Activated CD8-positive, alpha-beta memory T cell treated with anti-CD3 and anti-CD28 coated beads for 1 hour (primary cell): ENCODE data around the gene TAB2.

Experiments used
- DNase-seq, 2 donors: peaks; one replicate each; pipeline ENCODE4 v3.0.0-alpha.2; 2020; ENCODE audit warnings: low read depth in 1 of 2; ENCODE audit errors: extremely low read depth in 1 of 2

TAB2 gene

GRCh38 chr6:149366267-149366921 is 48.9 kb downstream of the TAB2 start:
- DNase-seq: no peak

- DNase-seq: no peak
These were observed 50.6 kb downstream of the TAB2 start for GRCh38 chr6:149368065-149368464.

GRCh38 chr6:149371154-149371553 is 53.6 kb downstream of the TAB2 start:
- DNase-seq: no peak

GRCh38 chr6:149372062-149372461 is 54.5 kb downstream of the TAB2 start:
- DNase-seq: no peak

GRCh38 chr6:149373511-149373910 is 56.0 kb downstream of the TAB2 start:
- DNase-seq: no peak

- no peak for DNase-seq
These were observed 62.5 kb downstream of the TAB2 start for GRCh38 chr6:149379977-149380376.

GRCh38 chr6:149380523-149380922 is 63.0 kb downstream of the TAB2 start:
- no peak for DNase-seq

GRCh38 chr6:149383371-149383770 is 65.9 kb downstream of the TAB2 start:
- no peak for DNase-seq

GRCh38 chr6:149384464-149384863 is 67.0 kb downstream of the TAB2 start:
- DNase-seq: no peak

GRCh38 chr6:149385998-149386646 is 68.6 kb downstream of the TAB2 start:
- DNase-seq: no peak

- no peak for DNase-seq
These were observed 70.4 kb downstream of the TAB2 start for GRCh38 chr6:149387779-149388512.

GRCh38 chr6:149389509-149390297 is 72.2 kb downstream of the TAB2 start:
- no peak for DNase-seq

GRCh38 chr6:149392093-149392492 is 74.6 kb downstream of the TAB2 start:
- DNase-seq: no peak

GRCh38 chr6:149392535-149392934 is 75.0 kb downstream of the TAB2 start:
- no peak for DNase-seq

GRCh38 chr6:149393002-149393679 is 75.6 kb downstream of the TAB2 start:
- DNase-seq: no peak

- no peak for DNase-seq
These were observed 77.7 kb downstream of the TAB2 start for GRCh38 chr6:149395185-149395584.

GRCh38 chr6:149397384-149397783 is 79.9 kb downstream of the TAB2 start:
- no peak for DNase-seq

GRCh38 chr6:149400050-149400449 is 82.5 kb downstream of the TAB2 start, which contains the start of gene SUMO4:
Gene SUMO4, plus strand, starts transcription at chr6:149400262. Its CDS starts 130 bp downstream, at chr6:149400392.
- DNase-seq: no peak

- no peak for DNase-seq
These were observed 86.0 kb downstream of the TAB2 start for GRCh38 chr6:149403534-149403933.
